ENCODE data around the gene AUNIP. TPM values are rescaled to one million over a fixed set of nuclear protein-coding genes. Genes with fewer than 3 reads are reported as not detected.

The AUNIP gene
- total RNA-seq, 1 donor from 2014 or later, result 0.70 TPM

DNA sequence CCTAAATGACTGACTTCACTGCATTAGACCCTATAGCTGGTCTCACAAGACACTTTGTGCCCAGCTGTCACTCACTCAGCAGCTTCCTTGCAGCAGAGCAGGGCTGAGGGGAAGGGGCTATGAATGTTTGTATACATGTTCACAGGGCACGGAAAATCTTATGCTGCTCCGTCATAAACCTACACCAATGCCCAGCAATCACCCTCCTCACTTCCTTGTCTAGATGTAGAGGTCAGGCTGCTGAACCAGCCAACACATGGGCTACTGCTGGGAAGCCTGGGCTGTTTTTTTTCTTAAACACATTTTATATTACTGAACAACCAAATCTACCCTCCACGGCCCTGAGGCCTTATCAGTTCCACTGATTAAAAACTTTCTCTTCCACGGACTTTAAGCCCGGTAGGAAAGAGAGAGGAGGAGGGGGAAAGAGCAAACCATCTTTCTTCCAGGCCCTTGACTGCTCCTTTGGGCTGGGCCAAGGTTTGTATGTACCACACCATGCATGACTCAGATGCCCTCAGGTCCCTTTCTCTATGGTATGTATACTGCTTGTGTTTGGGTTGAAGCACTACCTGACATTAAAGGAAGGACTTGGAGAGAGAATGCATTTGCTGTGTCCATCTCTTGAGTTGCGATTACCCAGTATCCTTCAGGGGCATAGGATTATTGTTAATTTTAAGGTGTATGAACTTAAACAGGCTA, 26.8 kb downstream of the AUNIP start:
- no peak for DNase-seq (ENCODE audit: low read depth)

- no peak for DNase-seq (ENCODE audit: low read depth)
Measured at GRCh38 chr1:25831569-25832196, 27.6 kb downstream of the AUNIP start.

- no peak for DNase-seq (ENCODE audit: low read depth)
Measured at GRCh38 chr1:25829046-25829445, 30.2 kb downstream of the AUNIP start.

DNA sequence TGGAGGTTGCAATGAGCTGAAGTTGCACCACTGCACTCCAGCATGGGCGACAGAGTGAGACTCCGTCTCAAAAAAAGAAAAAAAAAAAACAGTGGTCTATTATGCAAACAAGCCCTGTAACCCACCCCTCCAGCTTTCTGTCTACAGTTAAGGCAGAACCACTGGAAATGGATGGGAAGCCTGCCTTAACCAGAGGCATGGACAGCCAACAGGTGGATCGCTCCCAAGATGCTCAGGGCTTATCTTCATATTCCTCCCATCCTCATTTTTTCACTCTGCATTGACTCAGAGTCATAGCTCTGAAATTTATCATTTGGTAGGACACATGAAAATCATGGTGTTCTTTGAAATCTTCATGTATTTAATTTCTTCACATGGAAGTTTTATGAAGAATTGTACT, 30.8 kb downstream of the AUNIP start:
- no peak for DNase-seq (ENCODE audit: low read depth)

- DNase-seq (ENCODE audit: low read depth), result no peak
Measured at GRCh38 chr1:25826571-25826970, 32.7 kb downstream of the AUNIP start.

GRCh38 chr1:25825605-25826004, 33.7 kb downstream of the AUNIP start:
- peak; percentile 63 for DNase-seq (ENCODE audit: low read depth)

DNA sequence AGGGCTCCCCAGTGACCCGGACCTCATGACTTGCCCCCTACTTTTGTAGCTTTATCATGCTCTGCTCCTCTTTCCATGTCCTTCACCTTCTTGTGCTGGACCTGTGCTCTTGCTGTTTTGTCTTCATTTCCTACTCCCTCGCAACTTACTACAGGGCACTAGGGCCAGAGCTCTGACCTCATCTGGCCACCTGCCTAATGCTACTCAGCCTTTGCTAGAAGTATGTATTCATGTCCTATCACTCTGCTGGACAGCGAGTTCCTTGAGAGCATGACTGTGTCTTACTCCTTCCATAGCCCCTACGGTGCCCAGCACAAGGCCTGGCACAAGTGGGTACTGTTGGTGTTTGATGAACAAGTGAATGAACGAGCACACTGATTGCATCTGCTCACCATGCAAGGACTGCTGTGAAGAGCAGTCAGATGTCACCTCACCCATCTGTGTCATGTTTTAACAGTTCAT, 37.6 kb downstream of the AUNIP start:
- DNase-seq (ENCODE audit: low read depth), result peak; percentile 30

- no peak for DNase-seq (ENCODE audit: low read depth)
Measured at GRCh38 chr1:25821112-25821476, 38.2 kb downstream of the AUNIP start.

DNA sequence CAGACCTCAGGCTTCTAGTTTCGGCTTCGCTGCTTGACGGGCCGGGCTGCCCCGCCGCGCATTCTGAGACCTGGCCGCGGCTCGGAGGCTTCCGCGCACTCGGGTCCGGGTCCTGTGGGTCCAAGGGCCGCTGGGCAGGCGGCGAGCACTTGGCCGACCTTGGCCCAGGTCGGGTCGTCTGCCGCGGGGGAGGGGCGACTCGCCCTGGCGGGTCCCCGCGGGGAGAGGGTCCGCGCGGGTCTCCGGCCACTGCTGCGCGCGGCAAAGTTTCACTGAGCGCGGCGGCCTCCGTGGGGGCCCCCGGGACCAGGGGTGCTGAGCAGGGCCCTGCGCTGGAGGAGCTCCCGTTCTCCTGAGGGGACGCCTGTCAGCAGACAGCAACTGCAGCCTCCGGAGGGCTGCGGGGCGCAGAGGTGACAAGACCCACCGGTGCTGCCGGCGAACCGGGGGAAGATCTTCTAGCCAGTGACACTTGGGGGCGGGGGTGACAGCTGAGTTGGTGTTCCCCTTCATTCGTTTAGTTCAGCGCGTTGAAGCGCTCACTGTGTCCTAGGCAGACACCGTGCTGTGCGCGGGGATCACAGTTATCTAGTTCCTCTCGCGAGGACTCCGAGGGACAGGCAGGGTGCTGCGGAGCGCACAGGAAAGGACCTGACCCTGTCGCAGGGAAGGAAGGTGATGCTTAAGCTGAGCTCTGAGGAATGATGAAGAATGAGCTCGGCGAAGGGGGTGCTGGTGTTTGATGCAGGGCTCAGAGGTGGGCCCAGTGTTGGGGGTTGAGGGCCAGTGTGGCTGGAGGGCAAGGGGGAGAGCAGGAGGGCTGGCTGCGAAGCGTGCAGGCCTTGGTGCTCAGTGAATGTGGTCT, 38.8 kb downstream of the AUNIP start:
- DNase-seq (ENCODE audit: low read depth), result peak; percentile 49

- peak; percentile 81 for DNase-seq (ENCODE audit: low read depth)
Measured at GRCh38 chr1:25819491-25820246, 39.6 kb downstream of the AUNIP start, which contains the start of gene MTFR1L. TSS of gene MTFR1L (plus strand) at chr1:25819954. CDS start at chr1:25823105, 3,151 bp downstream.

- DNase-seq (ENCODE audit: low read depth), result no peak
Measured at GRCh38 chr1:25818569-25818968, 40.7 kb downstream of the AUNIP start.

DNA sequence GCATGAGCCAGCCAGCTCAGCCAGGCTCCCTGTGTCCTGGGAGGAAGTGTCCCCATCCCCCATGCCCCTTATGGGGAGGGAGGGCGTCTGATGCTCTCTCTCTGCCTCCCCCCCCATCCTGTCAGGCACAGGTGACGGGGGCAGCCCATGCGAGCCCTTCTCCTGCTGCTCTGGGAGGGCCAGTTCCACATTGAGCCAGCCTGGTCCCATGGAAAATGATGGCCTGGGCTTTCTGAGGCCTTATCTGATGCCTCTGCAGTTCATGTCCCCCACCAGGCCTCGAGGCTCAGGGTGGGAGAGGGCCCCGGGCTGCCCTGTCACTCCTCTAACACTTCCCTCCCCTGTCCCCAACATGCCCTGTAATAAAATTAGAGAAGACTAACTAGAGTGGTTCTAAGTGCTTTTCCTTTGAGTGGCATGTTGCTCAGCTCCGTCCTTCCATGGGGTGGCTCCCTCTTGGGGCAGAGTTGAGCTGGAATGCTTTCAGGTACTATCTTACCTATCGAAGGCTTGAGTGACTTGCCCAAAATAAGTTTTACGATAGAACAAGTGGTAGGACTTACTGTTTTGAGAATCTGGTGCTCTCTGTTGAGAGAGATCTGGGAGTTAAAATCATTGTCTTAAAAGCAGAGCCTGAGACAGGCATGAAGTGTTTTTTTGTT, 41.3 kb downstream of the AUNIP start:
- DNase-seq (ENCODE audit: low read depth), result no peak

DNA sequence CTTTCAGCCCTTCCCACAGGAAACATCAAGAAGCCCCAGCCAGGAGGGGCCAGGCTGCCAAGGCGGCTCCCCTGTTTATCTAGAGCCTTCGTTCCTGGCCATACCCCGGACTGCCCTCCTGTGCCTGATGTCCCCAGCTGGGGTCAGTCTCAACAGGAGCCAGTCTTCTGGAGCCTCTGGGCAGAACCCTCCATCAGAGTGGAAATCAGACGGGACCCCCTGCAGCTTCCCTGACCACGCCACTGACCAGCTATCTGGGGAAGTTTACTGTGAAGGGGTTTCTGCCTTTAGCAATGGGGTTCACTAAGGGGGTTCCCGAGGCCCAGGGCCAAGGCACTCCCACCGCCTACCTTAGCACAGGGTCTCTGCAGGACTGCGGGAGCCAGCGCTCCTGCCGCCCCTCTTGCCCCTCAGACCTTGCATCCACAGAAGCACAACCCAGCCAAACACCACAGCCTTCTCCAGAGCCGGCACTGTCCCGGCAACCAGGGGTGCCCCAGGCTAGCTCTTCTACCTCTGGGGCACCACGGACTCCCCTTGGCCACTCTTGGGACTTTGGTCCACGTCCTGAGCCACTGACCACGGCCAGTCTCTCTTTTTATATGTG, 43.0 kb downstream of the AUNIP start:
- DNase-seq (ENCODE audit: low read depth), result no peak

DNA sequence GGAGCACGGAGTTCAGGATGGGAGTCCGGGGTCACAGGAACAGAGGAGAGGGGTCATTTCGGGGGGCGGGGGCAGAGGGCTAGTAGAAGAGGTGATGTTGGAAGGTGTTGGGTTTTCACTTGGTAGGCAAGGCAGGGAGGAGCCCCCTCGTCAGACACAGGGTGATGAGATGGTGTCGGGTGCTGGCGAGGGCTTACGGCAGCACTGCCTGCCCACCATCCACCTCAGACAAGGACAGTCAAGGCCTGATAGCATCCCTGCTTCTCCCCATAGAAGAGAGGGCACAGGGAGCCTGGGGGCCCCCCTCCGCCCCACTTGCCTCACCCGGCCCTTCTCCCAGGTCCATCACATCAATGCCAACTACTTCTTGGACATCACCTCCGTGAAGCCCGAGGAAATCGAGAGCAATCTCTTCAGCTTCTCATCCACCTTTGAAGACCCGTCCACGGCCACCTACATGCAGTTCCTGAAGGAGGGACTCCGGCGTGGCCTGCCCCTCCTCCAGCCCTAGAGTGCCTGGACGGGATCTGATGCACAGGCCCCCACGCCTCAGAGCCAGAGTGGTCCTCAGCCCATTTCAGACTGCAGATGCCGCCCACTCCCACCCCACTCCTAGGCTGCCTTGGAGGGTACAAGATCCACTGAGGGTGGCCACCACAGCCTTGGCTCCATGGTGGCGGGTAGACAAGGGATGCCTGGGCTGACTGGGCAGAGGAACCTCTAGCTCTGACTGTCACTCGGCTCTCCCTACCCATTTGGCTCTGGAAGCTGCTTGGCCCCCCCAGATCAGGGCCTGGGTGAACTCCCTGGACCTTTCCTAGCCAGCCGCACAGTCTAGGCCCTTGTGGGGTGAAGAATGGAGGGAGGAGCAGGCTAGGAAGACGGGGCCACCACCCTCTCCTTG, 43.8 kb downstream of the AUNIP start:
- DNase-seq (ENCODE audit: low read depth), result no peak

DNA sequence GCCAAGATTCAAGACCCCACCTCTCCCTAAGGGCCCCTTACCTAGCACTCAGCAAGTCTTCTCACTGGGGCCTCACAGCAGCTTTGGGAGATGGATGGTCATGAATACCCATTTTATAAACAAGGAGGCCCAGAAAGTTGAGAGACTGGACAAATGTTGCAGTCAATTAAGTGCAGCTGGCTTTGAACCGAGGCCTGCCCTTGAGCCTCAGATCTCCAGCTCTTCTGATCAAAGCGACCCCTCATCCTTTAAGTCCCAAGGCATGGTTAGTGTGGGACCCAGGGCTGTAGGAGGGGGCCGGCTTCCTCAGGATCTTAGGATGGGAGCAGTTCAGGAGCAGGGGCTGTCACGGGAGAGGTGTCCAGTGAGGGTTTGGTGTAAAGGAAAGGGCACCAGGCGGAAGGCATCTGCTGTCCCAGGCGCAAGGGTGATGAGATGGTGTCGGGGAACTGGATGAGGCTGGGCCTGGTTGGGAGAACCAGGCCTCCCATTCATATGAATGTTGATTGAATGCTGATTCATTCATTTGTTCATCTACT, 44.6 kb downstream of the AUNIP start:
- DNase-seq (ENCODE audit: low read depth), result no peak

DNA sequence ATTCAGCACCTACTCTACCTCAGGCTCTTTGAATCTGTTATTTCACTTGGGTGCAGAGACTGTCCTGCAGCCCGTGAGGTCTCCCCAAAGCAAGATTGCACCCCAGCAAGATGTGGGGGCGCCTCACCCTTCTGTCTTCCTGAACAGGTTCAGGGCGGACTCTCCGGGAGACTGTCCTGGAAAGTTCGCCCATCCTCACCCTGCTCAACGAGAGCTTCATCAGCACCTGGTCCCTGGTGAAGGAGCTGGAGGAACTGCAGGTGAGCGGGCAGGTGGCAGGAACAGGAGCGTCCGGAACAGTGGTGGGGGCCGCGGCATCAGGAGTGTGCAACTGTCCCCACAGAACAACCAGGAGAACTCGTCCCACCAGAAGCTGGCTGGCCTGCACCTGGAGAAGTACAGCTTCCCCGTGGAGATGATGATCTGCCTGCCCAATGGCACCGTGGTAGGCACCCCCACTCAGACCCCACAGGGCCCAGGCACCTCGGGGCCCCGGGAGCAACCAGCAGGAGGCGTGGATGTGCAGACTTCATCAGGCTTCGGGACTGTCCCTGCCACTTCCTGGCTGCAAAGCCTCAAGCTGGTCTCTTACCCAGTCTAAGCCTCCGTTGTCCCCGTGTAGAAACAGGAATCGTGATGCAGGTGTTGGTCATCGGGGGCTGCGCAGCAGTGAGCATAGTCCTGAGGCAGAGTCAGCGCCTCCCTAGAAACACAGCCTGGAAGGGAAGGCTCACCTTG, 45.4 kb downstream of the AUNIP start:
- no peak for DNase-seq (ENCODE audit: low read depth)

GRCh38 chr1:25813071-25813733, 46.1 kb downstream of the AUNIP start:
- no peak for DNase-seq (ENCODE audit: low read depth)

All from myocyte (in vitro differentiated cells).